Measurements from ENCODE around the gene TTR. TPM values are rescaled to one million over a fixed set of nuclear protein-coding genes. Genes with fewer than 3 reads are reported as not detected.

Gene TTR
- total RNA-seq, 1 experiment from 2014 or later = not detected

- H3K4me3 ChIP-seq = no peak overlapping the region
- H3K27me3 ChIP-seq (replicated peaks) = no peaks in the 10 kb centered on the region
- H3K9me3 ChIP-seq (replicated peaks) = no peaks in the 10 kb centered on the region
- no peak overlapping the region for H3K27ac ChIP-seq
- H3K4me1 ChIP-seq (replicated peaks) = no peaks in the 10 kb centered on the region
- DNase-seq (ENCODE audit: low read depth in 1 of 2, low spot score in 2 of 2) = no peak
- H3K36me3 ChIP-seq = no peaks in the 10 kb centered on the region
Observed at GRCh38 chr18:31566576-31567306, 24.9 kb upstream of the TTR start.

GRCh38 chr18:31572368-31572767 lies 19.3 kb upstream of the TTR start:
- no peaks in the 10 kb centered on the region for H3K4me1 ChIP-seq (replicated peaks)
- H3K27me3 ChIP-seq (replicated peaks) = no peaks in the 10 kb centered on the region
- no peak overlapping the region for H3K27ac ChIP-seq
- H3K9me3 ChIP-seq (replicated peaks) = no peaks in the 10 kb centered on the region
- no peaks in the 10 kb centered on the region for H3K36me3 ChIP-seq
- no peak for DNase-seq (ENCODE audit: low read depth in 1 of 2, low spot score in 2 of 2)
- H3K4me3 ChIP-seq = no peak overlapping the region

DNA sequence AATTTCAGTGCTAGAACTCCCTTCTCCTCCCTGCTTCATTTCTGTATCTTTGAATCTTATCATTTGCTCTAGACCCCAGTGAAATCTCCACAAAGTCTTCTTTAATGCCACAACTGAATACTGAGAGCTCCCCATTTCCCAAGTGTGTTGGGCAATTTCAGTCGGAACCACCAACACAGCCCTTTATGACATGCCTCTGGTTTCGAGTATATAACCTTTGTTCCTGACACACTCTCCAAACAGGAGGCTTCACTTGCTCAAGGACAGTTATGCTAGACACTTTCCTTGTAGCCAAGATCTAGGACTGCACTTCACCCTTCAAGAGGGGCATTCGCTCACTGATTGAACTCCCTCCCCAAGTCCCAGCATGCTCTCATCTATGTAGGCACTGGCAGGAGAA lies 18.6 kb upstream of the TTR start:
- no peak overlapping the region for H3K4me3 ChIP-seq
- no peak overlapping the region for H3K27ac ChIP-seq
- no peaks in the 10 kb centered on the region for H3K27me3 ChIP-seq (replicated peaks)
- no peak for DNase-seq (ENCODE audit: low read depth in 1 of 2, low spot score in 2 of 2)
- no peaks in the 10 kb centered on the region for H3K9me3 ChIP-seq (replicated peaks)
- no peaks in the 10 kb centered on the region for H3K36me3 ChIP-seq
- H3K4me1 ChIP-seq (replicated peaks) = no peaks in the 10 kb centered on the region

- H3K27me3 ChIP-seq (replicated peaks) = no peaks in the 10 kb centered on the region
- H3K36me3 ChIP-seq = no peaks in the 10 kb centered on the region
- no peaks in the 10 kb centered on the region for H3K9me3 ChIP-seq (replicated peaks)
- DNase-seq (ENCODE audit: low read depth in 1 of 2, low spot score in 2 of 2) = no peak
- H3K27ac ChIP-seq = no peak overlapping the region
- H3K4me1 ChIP-seq (replicated peaks) = no peaks in the 10 kb centered on the region
- no peak overlapping the region for H3K4me3 ChIP-seq
Observed at GRCh38 chr18:31574359-31574758, 17.3 kb upstream of the TTR start.

DNA sequence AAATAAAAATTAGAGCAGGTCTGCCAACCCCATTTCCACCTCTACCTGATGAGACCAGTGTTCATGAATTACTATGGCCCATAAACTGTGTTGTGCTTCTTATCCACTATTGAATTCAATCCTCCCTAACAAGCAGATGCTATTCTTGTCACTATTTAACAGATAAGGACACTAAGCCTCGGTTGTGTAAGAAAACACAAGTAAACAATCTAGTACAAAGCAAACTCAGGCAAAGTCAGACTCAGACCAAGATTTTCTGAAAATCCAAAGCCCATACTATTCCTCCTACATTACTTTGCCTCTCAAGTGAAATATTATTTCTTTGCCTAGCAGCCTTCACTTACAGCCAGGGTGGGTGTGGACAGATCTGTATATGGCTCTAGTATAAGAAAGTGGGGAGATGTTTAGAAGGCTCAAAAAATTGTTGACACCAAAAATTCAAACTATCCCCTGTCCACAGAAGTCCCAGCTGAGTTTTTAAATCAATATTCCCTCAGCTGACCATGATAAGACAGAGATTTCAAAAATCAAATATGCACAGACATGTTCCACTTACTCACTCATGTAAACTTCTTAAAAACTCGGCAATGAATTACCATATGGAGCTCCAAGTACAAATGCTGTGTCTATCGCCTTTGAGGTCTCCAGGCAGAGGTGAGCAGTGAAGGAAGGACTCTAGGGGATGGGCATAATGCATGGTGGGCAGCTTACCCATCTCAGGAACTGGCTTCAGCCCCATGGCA lies 16.0 kb upstream of the TTR start:
- DNase-seq (ENCODE audit: low read depth in 1 of 2, low spot score in 2 of 2) = no peak

GRCh38 chr18:31576670-31577069 lies 15.0 kb upstream of the TTR start:
- Histone ChIP-seq H3K9me3 (replicated peaks) (no peaks in the 10 kb centered on the region), H3K4me3 (no peak overlapping the region), H3K4me1 (replicated peaks) (no peaks in the 10 kb centered on the region), H3K27ac (no peak overlapping the region), H3K36me3 (no peaks in the 10 kb centered on the region), H3K27me3 (replicated peaks) (no peaks in the 10 kb centered on the region)
- DNase-seq (ENCODE audit: low read depth in 1 of 2, low spot score in 2 of 2) = no peak

More for the DNA sequence above, 16.0 kb upstream of the TTR start:
- Histone ChIP-seq H3K9me3 (replicated peaks) (no peaks in the 10 kb centered on the region), H3K27ac (no peak overlapping the region), H3K4me3 (no peak overlapping the region), H3K36me3 (no peaks in the 10 kb centered on the region), H3K27me3 (replicated peaks) (no peaks in the 10 kb centered on the region), H3K4me1 (replicated peaks) (no peaks in the 10 kb centered on the region)

DNA sequence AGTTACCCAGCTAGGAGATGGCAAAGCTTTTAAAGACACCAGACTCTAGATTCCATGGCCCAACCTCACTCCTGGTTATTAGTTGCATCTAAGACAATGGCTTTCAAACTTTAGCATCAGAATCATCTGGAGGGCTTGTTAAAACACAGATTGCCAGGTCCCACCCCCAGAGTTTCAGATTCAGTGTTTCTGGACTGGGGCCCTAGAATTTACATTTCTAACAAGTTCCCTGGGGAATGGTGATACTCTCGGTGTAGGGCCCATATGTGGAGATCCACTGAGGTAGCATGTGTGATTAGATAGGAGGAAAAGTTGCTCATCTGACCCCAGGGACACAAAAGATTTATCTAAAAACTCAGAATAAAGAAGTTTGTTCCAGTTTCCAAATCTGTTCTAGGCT lies 14.5 kb upstream of the TTR start:
- H3K27me3 ChIP-seq (replicated peaks) = no peaks in the 10 kb centered on the region
- no peaks in the 10 kb centered on the region for H3K4me1 ChIP-seq (replicated peaks)
- no peaks in the 10 kb centered on the region for H3K36me3 ChIP-seq
- no peaks in the 10 kb centered on the region for H3K9me3 ChIP-seq (replicated peaks)
- no peak for DNase-seq (ENCODE audit: low read depth in 1 of 2, low spot score in 2 of 2)
- no peak overlapping the region for H3K27ac ChIP-seq
- no peak overlapping the region for H3K4me3 ChIP-seq

- no peak overlapping the region for H3K4me3 ChIP-seq
- no peaks in the 10 kb centered on the region for H3K27me3 ChIP-seq (replicated peaks)
- no peak overlapping the region for H3K27ac ChIP-seq
- H3K9me3 ChIP-seq (replicated peaks) = no peaks in the 10 kb centered on the region
- no peaks in the 10 kb centered on the region for H3K4me1 ChIP-seq (replicated peaks)
- DNase-seq (ENCODE audit: low read depth in 1 of 2, low spot score in 2 of 2) = no peak
- no peaks in the 10 kb centered on the region for H3K36me3 ChIP-seq
Observed at GRCh38 chr18:31578126-31578525, 13.6 kb upstream of the TTR start.

GRCh38 chr18:31579375-31579774 lies 12.3 kb upstream of the TTR start:
- Histone ChIP-seq H3K4me3 (no peak overlapping the region), H3K27me3 (replicated peaks) (no peaks in the 10 kb centered on the region), H3K9me3 (replicated peaks) (no peaks in the 10 kb centered on the region), H3K27ac (no peak overlapping the region), H3K36me3 (no peaks in the 10 kb centered on the region), H3K4me1 (replicated peaks) (no peaks in the 10 kb centered on the region)
- DNase-seq (ENCODE audit: low read depth in 1 of 2, low spot score in 2 of 2) = no peak

DNA sequence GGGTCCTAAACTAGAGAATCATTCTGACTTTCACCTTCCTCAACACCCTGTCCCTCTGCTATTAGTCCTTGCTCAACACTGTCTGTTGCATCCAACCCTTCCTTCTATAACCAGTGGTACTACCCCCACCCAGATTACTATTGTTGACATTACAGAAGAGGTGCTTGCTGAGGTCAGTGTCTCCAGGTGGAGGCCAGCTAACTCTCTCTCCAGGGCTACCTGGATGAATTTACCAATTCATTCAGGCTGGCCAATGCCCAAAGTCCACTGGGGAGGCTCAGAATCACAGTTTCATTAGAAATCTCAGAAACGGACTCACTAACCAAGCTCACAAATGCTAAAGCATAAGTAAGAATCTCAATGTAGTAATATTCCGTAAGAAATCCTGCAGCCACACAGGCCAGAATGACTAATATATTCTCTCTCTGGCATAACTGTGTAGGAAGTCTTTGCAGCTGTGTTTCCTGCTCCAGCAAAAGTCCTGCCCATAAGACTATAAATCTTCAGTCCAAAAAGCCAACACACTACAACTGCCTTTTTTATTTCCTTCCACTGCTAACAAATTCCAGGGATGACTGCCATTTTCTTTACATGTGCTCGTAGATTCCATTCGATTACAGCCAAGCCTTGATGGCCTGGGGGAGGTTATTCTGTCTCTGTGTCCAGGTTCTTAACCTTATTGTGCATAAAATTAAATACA lies 10.0 kb upstream of the TTR start:
- Histone ChIP-seq H3K36me3 (no peaks in the 10 kb centered on the region), H3K4me1 (replicated peaks) (no peaks in the 10 kb centered on the region), H3K9me3 (replicated peaks) (no peaks in the 10 kb centered on the region), H3K27ac (no peak overlapping the region), H3K4me3 (no peak overlapping the region), H3K27me3 (replicated peaks) (no peaks in the 10 kb centered on the region)
- DNase-seq (ENCODE audit: low read depth in 1 of 2, low spot score in 2 of 2) = no peak

- H3K4me1 ChIP-seq (replicated peaks) = no peaks in the 10 kb centered on the region
- DNase-seq (ENCODE audit: low read depth in 1 of 2, low spot score in 2 of 2) = no peak
- no peaks in the 10 kb centered on the region for H3K36me3 ChIP-seq
- H3K27ac ChIP-seq = no peak overlapping the region
- H3K27me3 ChIP-seq (replicated peaks) = no peaks in the 10 kb centered on the region
- no peaks in the 10 kb centered on the region for H3K9me3 ChIP-seq (replicated peaks)
- H3K4me3 ChIP-seq = no peak overlapping the region
Observed at GRCh38 chr18:31583185-31583854, 8.4 kb upstream of the TTR start.

- Histone ChIP-seq H3K4me3 (no peak overlapping the region), H3K36me3 (no peaks in the 10 kb centered on the region), H3K4me1 (replicated peaks) (no peaks in the 10 kb centered on the region), H3K9me3 (replicated peaks) (no peaks in the 10 kb centered on the region), H3K27ac (no peak overlapping the region), H3K27me3 (replicated peaks) (no peaks in the 10 kb centered on the region)
- DNase-seq (ENCODE audit: low read depth in 1 of 2, low spot score in 2 of 2) = no peak
Observed at GRCh38 chr18:31585991-31586390, 5.7 kb upstream of the TTR start.

GRCh38 chr18:31586616-31587015 lies 5.1 kb upstream of the TTR start:
- DNase-seq (ENCODE audit: low read depth in 1 of 2, low spot score in 2 of 2) = no peak
- no peak overlapping the region for H3K27ac ChIP-seq
- no peaks in the 10 kb centered on the region for H3K9me3 ChIP-seq (replicated peaks)
- H3K27me3 ChIP-seq (replicated peaks) = no peaks in the 10 kb centered on the region
- H3K4me3 ChIP-seq = no peak overlapping the region
- H3K4me1 ChIP-seq (replicated peaks) = no peaks in the 10 kb centered on the region
- H3K36me3 ChIP-seq = no peaks in the 10 kb centered on the region

- Histone ChIP-seq H3K4me3 (no peak overlapping the region), H3K9me3 (replicated peaks) (no peaks in the 10 kb centered on the region), H3K36me3 (no peaks in the 10 kb centered on the region), H3K4me1 (replicated peaks) (no peaks in the 10 kb centered on the region), H3K27ac (no peak overlapping the region), H3K27me3 (replicated peaks) (no peaks in the 10 kb centered on the region)
- DNase-seq (ENCODE audit: low read depth in 1 of 2, low spot score in 2 of 2) = no peak
Observed at GRCh38 chr18:31587529-31587928, 4.1 kb upstream of the TTR start.
